ENCODE measurements around the gene LRRC34. TPM values are rescaled to one million over a fixed set of nuclear protein-coding genes. Genes with fewer than 3 reads are reported as not detected.
A peak's percentile ranks its signal among the peaks of the same experiment; 100 is the strongest.

Gene LRRC34
- total and polyA plus RNA-seq, 10 of the 15 experiments (the other 5 are each of a cell fraction or from before 2014, with no cell fraction given), result 0.24 to 3.7 (median 1.7) TPM

- ChIA-PET CTCF (no interaction called here), RAD21 (ENCODE audit: unreplicated experiment) (interaction anchor here (1.0 to 1.5 kb wide), 2 partner anchors 11 to 198 kb away, joined by 3 read pairs; no protein-coding TSS in a partner anchor), SMC1A (ENCODE audit: uncharacterized antibody, unreplicated experiment) (interaction anchor here (0.7 kb wide), 1 partner anchor 16 kb away, joined by 3 read pairs; no protein-coding TSS in a partner anchor), POLR2A (interaction anchor here (0.5 to 1.3 kb wide), 6 partner anchors 15 to 1103 kb away, joined by 3 to 9 read pairs (median 6); partner anchors contain the start of gene SEC62)
- Histone ChIP-seq H3K27ac (ENCODE audit: control insufficient read depth, insufficient read depth) (no peak within 1 kb of the TSS), H3K4me1 (ENCODE audit: control insufficient read depth, insufficient read depth, low read length) (no peaks in the 10 kb centered on the region), H3K4me3 (peak within 1 kb of the TSS; percentile 61; the same call in 1 of the 2 replicates), H3K27me3 (replicated peaks in 1 of 2; ENCODE audit: control insufficient read depth in 2 of 2, insufficient read depth in 2 of 2, low read length in 1 of 2) (no peaks in the 10 kb centered on the region), H3K4me2 (ENCODE audit: control insufficient read depth, insufficient read depth) (peak within 1 kb of the TSS; percentile 85), H4K20me1 (ENCODE audit: control insufficient read depth, insufficient read depth) (no peaks in the 10 kb centered on the region), H2AFZ (ENCODE audit: control insufficient read depth, low read depth, low read length) (peak within 1 kb of the TSS; percentile 83), H3K79me2 (ENCODE audit: control insufficient read depth, insufficient read depth, low read length) (peaks cover 15% of the 10 kb centered on the region), H3K9ac (ENCODE audit: control insufficient read depth, insufficient read depth, low read length) (peak within 1 kb of the TSS; percentile 80), H3K36me3 (ENCODE audit: control insufficient read depth in 2 of 2, insufficient read depth in 2 of 2, low read length in 1 of 2) (no peaks in the 10 kb centered on the region), H3K9me3 (replicated peaks; ENCODE audit: control insufficient read depth, insufficient read depth, low read length) (no peaks in the 10 kb centered on the region; the same call in 2 of the 3 replicates)
- WGBS (ENCODE audit: insufficient coverage, insufficient replicate concordance, low lambda C conversion rate, missing lambda C conversion rate), result 2% methylated on average over 47 of the region's 51 CpGs
- ATAC-seq (peak; percentile 11), DNase-seq (ENCODE audit: low read depth, low spot score) (no peak), FAIRE-seq (peak; percentile 18)
- in situ Hi-C loops (cut with MboI), result no loop called here
- BruUV-seq (replicated peaks), result no TSS peak
- intact Hi-C loops (cut with micrococcal nuclease; ENCODE audit: unreplicated experiment), result loop anchor here (5.0 kb wide), 3 partner anchors 163 to 1098 kb away; partner anchors contain the start of gene SKIL
- TF ChIP-seq MTA3 (IDR thresholded peaks at IDR 0.05; ENCODE audit: borderline replicate concordance, low read length), result no peak
- 0 out of 2 replicates have a peak, but pooled peaks have one; percentile 27 for TF ChIP-seq CREB1 (IDR thresholded peaks at IDR 0.05; ENCODE audit: low read depth)
- peak; percentile 74 for TF ChIP-seq POLR2A (IDR thresholded peaks at IDR 0.05; ENCODE audit: low read depth, low read length)
- no peak for TF ChIP-seq NR2F1 (conservative IDR thresholded peaks at IDR 0.05)
- peak; percentile 51 for TF ChIP-seq CREM (IDR thresholded peaks at IDR 0.05; ENCODE audit: low read depth)
- peak; percentile 81 for TF ChIP-seq GATAD2B (conservative IDR thresholded peaks at IDR 0.05; ENCODE audit: low read depth)
- no peak for TF ChIP-seq HDGF (IDR thresholded peaks at IDR 0.05)
- TF ChIP-seq DPF2 (IDR thresholded peaks at IDR 0.05), result 0 out of 2 replicates have a peak, but pooled peaks have one; percentile 14
- TF ChIP-seq EZH2 (IDR thresholded peaks at IDR 0.05; ENCODE audit: borderline replicate concordance, control insufficient read depth, low read depth, low read length), result no peak
- peak; percentile 30; the same call in 1 of the 2 replicates for TF ChIP-seq YY1 (IDR thresholded peaks at IDR 0.05; ENCODE audit: low read depth, low read length)
- TF ChIP-seq BCL3 (IDR thresholded peaks at IDR 0.05; ENCODE audit: borderline replicate concordance, insufficient read depth, low read depth, low read length, poor library complexity, severe bottlenecking), result no peak
- TF ChIP-seq PKNOX1 (IDR thresholded peaks at IDR 0.05), result peak; percentile 66
- peak; percentile 80 to 81 for TF ChIP-seq IKZF2 (IDR thresholded peaks at IDR 0.05)
- TF ChIP-seq FOXM1 (IDR thresholded peaks at IDR 0.05; ENCODE audit: low read depth, low read length), result 0 out of 2 replicates have a peak, but pooled peaks have one; percentile 15
- TF ChIP-seq EGR1 (IDR thresholded peaks at IDR 0.05; ENCODE audit: borderline replicate concordance in 1 of 2, low read depth in 2 of 2, low read length in 2 of 2), result peak in 1 of 2 experiments; percentile 94; a peak in 2 of 3 replicates
- TF ChIP-seq RELB (IDR thresholded peaks at IDR 0.05; ENCODE audit: low read depth), result peak; percentile 48; the same call in 1 of the 2 replicates
- peak; percentile 26; the same call in 1 of the 2 replicates for TF ChIP-seq TAF1 (IDR thresholded peaks at IDR 0.05; ENCODE audit: borderline replicate concordance, low read depth, low read length)
- peak; percentile 89 for TF ChIP-seq IKZF1 (conservative IDR thresholded peaks at IDR 0.05)
- 0 out of 3 replicates have a peak, but pooled peaks have one; percentile 10 for TF ChIP-seq POU2F2 (IDR thresholded peaks at IDR 0.05; ENCODE audit: borderline replicate concordance, low read depth, low read length)
- TF ChIP-seq CBX5 (IDR thresholded peaks at IDR 0.05; ENCODE audit: low read depth), result 0 out of 2 replicates have a peak, but pooled peaks have one; percentile 84
These were observed 43.2 kb downstream of the LRRC34 start, which contains the start of gene ACTRT3 for GRCh38 chr3:169769287-169770181. Gene ACTRT3, minus strand, starts transcription at chr3:169769561. Its CDS starts 41 bp downstream, at chr3:169769520.
